ENCODE measurements around the gene TTLL8.

Gene TTLL8

DNA sequence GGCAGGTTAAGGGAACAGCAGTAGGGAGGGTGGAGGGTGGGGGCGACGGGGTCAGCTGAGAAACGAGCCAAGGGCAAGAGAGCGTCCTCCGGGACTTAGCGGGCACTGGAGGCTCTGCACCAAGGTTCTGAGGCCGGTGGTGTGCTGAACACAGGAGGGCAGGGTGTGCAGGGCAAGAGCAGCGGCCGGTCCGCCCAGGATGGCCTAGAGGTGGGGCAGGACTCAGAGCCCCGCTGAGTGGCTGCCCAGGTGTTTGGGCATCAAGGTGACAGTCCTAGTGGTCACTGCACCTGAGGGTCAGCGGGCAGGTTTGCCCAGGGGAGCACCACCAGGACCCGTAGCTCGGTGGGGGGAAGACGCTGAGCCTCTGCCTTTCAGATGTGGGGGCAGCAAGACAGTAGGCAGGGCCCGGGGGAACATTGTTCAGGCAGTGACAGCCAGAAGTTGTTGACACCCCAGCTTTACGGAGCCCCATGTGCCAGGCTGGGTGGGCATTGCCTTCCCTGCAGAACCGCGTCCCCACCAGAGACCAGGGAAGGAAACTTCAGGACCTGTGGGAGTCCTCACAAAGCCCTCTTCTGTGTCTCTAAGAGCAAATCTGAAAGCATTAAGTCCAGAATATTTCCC lies 4.5 kb upstream of the TTLL8 start:
- DNase-seq: no peak

DNA sequence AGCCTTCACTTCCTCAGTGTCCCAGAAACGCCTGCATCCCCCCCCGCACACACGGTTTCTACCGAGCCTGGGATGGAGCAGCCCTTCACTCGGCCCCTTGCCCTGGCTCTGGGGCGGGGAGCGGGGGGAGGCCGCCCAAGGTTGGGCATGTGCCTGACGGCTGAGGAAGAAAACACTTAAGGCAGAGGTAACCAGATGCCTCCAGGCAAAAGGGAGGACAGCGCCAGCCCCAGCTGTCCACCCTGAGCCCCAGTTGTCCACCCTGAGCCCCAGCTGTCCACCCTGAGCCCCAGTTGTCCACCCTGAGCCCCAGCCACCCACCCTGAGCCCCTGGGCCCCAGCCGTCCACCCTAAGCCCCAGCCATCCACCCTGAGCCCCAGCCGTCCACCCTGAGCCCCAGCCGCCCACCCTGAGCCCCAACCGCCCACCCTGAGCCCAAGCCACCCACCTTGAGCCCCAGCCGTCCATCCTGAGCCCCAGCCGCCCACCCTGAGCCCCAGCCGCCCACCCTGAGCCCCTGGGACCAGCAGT lies 3.8 kb upstream of the TTLL8 start:
- no peak for DNase-seq

DNA sequence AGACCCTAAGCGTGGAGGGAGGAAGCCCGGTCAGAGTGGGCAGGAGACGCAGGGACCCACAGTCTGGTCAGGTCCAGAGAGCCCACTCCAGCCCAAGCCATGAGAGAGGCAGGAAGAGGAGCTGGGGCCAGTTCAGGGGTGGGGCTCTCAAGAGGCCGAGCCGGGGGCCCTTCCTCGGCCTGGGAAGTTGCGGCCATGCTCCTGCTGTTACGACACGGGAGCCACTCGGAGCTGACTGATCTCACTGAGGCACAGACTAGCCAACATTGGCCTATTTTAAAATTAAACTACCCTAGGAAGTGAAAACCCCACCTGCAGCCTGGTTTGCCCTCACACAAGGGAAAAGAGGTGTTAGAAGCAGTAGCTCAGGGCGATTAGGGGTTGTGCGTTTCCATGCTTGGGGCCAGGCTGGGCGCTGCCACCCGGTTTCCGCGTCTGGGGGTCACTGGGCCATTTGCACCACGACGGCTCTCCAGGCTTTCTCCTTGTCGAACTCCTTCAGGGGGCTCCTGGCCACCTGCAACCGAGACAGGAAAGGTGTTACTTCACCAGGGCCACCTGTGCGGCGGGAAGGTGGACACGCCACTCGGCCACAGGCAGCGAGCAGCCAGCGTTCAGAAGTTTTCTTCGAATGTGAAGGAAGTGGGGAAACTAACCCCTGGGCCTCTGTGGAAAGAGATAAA lies 3.2 kb upstream of the TTLL8 start:
- no peak for DNase-seq

DNA sequence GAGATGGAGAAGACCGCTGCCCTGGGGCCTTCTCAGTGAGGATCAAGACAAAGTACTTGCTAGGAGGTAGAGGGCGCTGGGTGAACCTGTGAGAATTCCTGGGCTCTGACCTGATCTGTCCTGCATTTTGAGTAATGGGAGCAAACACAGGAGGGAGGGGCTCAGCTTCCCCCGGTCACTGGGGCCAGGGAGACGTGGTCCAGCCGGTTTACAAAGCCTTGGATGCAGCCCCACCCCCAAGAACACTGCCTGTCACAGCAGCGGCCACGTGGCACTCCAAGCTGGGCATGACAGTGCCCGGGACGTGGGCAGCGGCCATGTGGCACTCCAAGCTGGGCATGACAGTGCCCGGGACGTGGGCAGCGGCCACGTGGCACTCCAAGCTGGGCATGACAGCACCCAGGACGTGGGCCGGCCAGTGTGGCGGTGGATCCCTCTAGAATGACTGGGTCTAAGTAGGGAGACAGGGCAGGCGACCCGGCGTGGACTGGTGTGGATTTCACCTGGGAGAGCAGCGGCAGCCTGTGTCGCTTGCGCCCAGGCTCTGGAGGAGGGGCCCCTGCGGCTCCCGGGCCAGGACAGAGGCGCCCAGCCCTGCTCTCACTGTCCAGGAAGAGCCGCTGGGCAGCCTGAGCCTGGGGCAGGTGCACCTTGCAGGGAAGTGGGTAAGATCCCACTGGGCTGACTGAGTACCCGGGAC lies 2.5 kb upstream of the TTLL8 start:
- no peak for DNase-seq

DNA sequence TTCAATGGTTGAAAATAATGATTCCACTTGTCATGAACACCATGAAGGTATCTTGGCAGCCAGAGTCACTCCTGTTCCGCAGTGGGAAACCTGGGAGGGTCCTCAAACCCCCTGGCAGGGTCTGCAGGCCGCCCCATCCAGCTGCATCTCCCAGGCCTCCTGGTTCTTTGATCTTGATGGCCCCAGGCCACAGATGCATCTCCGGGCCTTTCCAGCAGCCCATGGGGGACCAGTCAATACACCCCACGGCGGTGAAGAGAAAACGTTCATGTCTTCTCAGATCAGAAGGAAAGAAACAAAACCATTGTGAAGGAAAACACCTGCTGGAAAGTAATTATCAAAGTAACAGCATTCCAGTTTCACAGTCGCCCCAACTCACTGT lies 1.8 kb upstream of the TTLL8 start:
- no peak for DNase-seq

DNA sequence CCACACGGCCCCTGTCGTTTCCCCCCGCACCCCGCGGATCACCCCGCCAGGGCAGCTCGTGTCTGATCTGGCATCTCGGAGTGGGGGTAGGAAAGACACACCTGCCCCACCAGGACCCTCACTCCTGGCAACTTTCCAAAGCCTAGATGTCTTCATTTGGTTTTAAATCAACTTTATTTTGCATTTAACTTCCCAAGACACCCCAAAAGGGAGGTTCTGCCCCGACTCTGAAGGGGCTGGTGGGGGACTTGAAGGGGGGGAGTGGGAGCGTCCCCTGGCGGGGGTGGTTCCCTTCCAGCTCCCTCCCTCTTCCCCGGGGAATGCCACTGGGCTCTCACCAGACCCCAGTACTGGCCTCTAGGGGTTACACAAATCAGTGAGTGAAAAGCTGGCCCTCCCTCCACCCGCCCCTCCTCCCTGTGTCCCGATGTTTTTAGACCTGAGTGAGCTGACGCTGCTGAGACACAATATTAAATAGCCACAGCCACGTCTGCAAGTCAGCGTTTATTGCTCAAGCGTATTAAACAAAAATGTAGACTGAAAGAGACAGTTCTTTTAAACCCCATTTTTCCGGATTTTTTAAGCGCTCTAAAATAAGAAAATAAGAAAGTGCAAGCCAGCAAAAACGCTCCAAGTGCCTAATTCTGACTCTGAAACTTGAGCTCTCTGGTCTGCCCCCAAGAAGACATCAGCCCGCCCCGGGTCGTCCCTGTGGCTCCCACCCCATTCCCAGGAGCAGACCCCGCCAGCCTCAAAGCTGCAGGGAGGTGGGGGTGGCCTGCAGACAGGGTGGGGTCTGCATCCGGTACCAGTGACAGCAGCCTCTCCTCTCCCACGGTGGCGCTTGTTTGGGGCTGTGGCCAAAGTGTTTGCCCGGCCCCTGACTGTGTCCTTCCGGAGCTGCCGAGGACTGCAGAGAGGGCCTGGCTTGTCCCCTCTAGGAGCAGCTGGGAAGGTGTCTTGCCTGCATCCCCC lies 1.1 kb upstream of the TTLL8 start:
- DNase-seq: no peak

DNA sequence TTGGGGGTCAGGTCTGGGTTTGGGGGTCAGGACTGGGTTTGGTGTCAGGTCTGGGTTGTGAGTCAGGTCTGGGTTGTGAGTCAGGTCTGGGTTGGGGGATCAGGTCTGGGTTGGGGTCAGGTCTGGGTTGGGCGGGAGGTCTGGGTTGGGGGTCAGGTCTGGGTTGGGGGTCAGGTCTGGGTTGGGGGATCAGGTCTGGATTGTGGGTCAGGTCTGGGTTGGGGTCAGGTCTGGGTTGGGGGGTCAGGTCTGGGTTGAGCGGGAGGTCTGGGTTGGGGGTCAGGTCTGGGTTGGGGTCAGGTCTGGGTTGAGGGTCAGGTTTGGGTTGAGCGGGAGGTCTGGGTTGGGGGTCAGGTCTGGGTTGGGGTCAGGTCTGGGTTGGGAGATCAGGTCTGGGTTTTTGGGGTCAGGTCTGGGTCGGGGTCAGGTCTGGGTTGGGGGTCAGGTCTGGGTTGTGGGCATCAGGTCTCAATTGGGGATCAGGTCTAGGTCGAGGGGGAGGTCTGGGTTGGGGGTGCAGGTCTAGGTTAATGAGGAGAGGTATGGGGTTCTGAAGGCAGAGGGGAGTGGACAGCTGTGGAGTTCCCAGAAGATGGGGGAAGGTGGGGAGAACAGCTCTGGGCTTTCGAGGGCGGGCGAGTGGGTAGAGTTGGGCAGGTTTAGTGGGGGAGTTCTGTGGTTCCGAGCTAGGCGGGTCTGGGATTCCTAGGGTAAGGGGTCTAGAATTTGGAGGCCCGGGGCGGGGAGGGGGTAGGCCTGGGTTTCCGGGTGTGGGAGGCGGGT lies 629 bp downstream of the TTLL8 start:
- DNase-seq: peak in 2 of 51 donors; percentile 18 to 35

DNA sequence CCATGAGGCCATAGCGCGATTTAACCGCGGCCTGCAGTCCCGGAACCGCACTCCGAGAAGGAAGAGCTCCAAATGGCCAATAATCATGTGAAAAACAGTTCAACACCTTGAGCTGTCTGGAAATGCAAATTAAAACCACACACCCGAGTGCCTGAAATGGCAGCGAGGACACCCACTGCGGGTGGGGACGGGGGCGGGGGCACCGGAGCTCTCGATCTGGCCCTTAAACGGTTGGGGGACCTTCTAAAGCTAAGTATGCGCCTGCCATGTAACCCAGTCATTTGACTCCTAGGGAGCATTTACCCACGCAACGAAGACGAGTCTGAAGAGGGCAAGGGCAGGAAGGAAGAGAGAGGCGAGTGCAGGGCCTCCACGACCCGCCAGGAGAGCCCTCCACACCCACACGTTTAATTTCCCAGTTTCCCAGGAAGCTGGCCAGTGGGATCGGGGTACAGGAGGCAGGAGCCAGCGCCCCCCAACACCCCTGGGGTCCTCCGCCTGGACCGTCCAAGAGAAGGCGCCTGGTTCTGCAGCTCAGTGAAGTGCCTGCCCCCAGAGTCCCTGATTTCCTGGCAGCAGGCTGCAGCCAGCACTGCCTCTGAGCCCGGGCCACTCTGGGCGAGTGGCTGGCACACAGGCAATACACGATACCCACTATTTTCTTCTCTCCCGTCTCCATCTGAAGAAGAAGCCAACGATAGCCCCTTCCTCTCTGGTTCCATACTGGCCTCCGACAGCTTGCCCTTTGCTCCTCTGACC lies 1.7 kb downstream of the TTLL8 start:
- DNase-seq: no peak

DNA sequence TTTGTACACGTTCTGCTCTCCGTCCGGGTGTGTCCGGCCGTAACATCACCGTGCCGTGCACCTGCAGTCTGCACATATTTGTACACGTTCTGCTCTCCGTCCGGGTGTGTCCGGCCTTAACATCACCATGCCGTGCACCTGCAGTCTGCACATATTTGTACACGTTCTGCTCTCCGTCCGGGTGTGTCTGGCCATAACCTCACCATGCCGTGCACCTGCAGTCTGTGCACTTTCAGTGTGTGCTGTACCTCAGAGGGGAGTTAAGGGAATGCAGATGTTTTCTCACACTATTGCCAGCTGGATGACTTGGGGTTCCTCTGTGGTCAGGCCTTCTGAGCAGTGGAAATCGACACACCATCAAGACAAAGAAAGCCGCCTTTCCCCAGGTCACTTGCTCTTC lies 4.2 kb downstream of the TTLL8 start:
- DNase-seq: no peak

DNA sequence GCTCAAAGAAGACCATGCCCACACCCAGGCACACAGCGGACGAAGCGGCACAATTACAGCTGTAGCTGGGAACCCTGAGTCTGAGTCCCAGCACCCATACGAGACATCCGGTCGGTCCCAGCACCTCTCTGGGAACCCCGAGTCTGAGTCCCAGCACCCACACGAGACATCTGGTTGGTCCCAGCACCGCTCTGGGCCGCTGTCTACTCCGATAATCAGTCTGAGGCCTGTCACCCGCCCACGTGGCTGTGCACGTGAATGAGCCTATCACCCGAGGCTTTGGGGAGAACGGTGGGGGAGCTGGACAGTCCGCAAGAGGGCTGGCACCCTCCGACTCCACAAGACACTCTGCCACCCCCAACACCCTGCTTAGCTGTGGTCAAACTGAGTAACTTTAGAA lies 6.2 kb downstream of the TTLL8 start:
- DNase-seq: no peak

DNA sequence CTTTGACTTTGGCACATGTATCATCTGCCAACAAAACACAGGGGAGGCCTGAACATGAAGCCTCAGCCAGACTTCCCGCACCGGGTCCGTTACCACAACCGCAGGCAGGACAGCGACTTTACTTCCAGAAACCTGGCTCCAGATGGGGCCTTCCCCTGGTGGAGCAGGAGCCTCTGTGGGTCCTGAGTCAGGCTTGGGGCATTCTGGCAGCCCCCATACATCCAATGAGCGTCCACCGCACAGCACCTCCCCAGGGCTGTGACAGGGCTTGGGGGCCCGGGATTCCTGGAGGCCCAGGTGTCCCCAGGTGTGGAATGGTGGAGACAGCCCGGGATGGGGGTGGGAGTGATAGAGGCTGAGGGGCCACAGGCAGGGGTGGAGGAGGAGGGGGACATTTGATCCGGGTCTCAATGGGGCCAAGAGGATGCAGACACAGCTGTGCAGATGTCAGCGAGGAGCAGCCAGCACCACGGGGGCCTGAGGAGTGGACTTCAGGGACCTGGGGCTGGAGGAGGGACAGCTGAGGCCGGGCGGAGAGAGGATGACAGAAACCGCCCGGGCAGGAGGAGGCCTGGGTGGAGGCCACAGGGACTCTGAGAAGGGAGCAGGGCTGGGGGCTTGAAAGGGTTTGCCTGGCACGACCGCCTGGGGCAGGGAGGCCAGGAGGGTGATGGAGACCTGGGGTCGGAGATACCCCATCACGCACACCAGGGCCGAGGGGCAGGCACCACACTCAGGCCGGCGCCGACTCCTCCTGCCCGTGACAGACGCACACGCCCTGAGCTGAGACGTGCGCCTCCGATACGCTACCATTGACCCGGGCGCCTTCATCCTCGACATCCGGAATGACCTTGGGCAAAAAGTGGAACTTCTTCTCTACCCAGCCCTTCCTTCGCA lies 8.6 kb downstream of the TTLL8 start:
- no peak for DNase-seq

DNA sequence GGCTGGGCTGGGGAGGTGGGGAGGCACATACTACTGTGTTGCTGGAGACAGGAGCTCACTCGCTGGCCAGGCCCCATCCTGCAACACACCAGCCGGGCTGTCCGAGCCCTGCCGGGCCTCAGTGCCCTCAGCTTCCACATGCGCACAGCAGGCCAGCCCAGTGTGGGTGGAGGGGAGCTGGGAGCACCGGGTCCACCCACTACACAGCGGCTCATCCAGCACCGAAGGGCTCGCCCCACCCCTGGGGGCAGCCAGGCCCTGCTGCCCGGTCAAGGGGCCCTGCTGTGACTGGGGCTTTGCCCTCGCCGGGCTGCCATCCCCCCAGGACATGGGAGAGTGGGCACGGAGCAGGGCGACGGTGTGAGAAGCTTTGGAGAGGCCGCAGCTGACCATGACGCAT lies 9.3 kb downstream of the TTLL8 start:
- DNase-seq: no peak

DNA sequence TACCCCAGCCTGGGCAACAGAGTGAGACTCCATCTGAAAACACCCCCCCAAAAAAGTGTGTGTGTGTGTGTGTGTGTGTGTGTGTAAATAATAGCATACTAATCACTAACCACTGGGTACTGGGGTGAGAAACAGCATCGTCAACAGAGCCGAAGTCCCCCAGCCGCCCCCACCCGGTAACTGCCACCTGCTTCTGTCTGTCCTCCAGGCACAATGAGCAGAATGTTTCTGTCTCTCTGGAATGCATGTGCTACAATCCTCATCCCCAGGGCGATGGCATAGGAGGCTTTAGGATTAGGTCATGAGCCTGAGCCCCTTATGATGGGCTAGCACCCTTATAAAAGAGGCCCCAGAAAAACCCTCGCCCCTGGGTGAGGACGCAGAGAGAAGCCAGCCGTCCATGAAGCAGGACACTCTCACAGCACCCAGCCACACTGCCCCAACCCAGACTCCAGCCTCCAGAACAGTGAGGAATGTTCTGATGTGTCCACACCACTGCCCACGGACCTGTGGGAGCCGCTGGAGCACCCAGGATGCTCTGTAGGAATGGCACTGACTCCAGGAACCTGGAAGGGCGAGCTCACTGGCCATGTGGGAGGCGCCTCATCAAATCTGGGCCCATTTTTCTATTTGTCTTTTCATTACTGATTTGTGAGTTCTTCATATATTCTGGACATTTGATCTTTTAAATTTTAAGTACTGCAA lies 9.9 kb downstream of the TTLL8 start:
- no peak for DNase-seq

DNA sequence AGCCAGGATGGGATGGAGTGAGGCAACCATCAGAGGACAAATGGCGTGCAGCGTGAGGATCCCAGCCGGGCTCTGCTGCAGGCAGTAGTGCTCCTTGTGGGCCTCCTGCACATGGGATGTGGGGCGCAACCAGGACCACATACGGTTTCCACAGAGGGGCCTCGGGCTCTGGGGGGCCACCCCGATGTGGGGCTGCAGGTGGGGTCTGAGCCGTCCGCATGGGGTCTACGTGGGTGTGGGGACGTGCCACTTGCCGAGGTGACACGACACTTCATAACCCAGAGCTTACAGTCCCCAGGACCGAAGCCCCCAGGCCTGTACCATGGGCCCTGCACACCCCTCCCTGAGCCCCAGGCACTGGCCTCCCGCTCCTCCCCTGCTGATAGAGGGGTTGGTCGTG lies 10.8 kb downstream of the TTLL8 start:
- no peak for DNase-seq

DNA sequence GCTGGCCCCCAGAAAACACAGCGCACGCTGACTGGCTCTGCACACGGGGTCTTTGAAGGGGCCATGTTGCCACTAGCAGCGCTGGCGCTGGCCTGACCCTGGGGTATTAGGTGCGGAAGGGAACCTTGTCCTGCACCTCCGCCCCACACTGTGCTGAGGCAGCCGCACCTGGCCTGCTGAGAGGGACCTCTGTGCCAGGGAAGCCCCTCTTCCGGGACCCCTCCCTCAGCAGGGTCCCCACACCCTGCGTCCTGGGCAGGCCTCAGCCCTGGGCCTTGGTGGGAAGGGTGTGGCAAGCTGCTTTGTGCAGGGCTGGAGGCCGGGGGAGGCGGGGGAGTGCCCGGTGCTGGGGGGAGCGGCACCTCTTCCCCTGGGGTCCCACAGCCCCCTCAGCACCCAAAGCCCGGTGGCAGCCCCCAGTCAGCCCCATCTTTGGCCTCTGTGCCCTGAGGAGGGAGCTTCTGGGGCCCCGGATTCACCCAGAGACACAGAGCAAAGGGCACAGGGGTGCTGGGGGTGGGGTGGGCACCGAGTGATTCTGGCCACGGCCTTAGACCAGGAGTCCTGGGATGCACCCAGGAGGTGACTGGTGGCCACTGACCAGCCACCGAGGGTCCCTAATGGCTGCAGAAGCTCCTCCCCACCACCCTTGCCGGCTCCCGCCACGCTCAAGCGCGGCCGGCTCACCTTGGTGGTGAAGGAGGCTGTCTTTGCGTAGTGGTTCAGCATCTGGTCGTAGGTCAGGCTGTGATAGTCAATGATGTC lies 11.4 kb downstream of the TTLL8 start:
- DNase-seq: no peak

DNA sequence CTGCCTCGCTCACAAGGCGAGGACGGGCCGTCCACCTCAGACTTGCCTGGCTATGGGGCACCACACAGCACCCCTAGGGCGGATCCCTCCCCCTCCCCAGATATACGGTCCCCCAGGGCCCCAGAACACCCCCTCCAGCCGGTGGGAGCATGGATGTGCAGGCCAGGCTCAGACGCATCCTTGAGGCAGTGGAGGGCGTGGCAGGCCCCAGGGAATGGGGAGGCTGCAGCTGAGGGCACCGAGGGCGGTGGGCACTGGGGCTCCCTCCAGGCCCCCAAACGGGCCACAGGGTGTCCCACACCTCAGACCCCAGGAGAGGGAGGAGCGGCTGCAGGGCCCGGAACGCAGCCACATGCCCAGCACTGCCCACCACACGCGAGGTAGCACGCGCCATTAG lies 12.1 kb downstream of the TTLL8 start:
- no peak for DNase-seq

DNA sequence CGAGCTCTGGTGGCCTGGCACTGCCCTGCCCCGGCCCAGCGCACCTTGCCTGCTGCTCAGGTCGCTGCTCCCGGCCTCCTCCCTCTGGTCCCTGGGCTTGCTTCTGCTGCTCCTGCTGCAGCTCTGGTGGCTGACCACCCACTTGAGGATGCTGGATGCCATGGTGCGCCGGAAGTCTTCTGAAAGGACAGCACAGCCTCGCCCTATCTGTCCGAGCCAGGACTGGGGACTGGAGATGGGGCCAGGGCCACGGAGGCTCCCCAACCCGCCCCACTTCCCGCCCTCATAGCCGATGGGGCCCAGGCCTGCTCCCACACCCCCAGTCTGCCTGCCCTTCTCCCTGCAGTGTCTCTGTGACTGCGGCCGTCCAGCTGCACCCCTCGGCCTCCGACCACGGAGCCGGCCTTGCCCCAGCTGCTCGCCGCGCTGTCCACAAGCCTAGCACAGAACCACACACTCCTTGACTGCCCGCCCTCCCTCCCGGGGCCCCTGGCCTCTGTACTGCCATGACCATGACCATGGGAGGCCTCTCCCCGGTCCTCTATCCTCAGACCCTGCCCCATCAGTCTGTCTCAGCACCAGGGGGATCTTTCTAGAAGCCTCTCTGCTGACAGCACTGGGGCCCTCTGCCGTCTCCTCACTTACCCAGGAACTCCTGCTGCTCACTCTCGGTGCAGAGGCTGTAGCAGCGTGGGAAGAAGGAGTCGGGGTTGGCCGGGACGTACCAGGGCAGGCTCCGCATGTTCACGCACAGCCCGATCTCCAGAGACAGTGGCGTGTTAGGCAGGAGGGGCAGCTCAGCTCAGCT lies 12.7 kb downstream of the TTLL8 start:
- no peak for DNase-seq
